Measurements from ENCODE around the gene SPON2.

GRCh38 chr4:1136048-1136447 is 36.3 kb downstream of the SPON2 start:
- TF ChIP-seq CTCF (conservative IDR thresholded peaks at IDR 0.05; ENCODE audit: low read depth, low read length) (no peak), POLR2A (IDR thresholded peaks at IDR 0.05; ENCODE audit: low read depth, low read length) (no peak), CEBPB (IDR thresholded peaks at IDR 0.05; ENCODE audit: low read depth, low read length) (peak; percentile 30; the same call in 1 of the 2 replicates), NFE2L2 (IDR thresholded peaks at IDR 0.05; ENCODE audit: low read depth, low read length) (no peak), MAFK (IDR thresholded peaks at IDR 0.05; ENCODE audit: low read depth, low read length) (no peak), ELK1 (IDR thresholded peaks at IDR 0.05; ENCODE audit: borderline replicate concordance, low read depth, low read length) (no peak), BHLHE40 (IDR thresholded peaks at IDR 0.05; ENCODE audit: low read depth, low read length) (no peak), SMC3 (IDR thresholded peaks at IDR 0.05; ENCODE audit: low read depth, low read length) (no peak), RAD21 (IDR thresholded peaks at IDR 0.05; ENCODE audit: low read length) (no peak), RFX5 (IDR thresholded peaks at IDR 0.05; ENCODE audit: low read depth, low read length) (no peak)

All from IMR-90 (cell line).